ENCODE data around the gene BRME1. TPM values are rescaled to one million over a fixed set of nuclear protein-coding genes. Genes with fewer than 3 reads are reported as not detected.

Gene BRME1
- polyA plus RNA-seq, 1 donor (not counting 4 experiments of a cell fraction or from before 2014, with no cell fraction given), result 0.22 TPM

DNA sequence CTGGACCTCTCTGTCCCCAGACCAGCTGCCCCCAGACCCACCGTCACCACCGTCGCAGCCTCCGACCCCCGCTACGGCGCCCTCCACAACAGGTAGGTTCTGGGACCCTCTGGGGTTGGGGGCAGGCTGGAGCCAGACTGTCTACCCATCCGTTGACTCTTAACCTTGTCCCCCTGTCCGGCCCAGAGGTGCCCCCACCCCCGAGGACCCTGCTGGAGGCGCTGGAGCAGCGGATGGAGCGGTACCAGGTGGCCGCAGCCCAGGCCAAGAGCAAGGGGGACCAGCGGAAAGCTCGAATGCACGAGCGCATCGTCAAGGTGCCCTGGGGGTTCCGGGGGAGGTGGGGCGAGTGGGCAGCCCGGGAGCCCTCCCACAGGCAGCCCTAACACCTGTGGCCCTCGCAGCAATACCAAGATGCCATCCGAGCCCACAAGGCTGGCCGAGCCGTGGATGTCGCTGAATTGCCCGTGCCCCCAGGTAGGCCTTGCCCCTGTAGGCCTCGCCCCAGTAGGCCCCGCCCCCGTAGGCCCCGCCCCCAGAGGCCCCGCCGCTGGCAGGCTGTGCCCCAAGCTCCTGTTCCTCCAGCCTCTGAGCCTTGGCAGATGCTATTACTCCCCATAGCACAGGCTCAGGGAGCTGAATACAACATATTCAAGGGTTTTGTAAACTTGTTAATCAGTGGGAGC lies 13.0 kb upstream of the BRME1 start:
- Histone ChIP-seq H3K27ac (ENCODE audit: control insufficient read depth, insufficient read depth, low read length) (no peak overlapping the region), H3K4me3 (ENCODE audit: control insufficient read depth in 2 of 3, extremely low read depth in 1 of 3, insufficient read depth in 2 of 3, low read depth in 1 of 3, low read length in 3 of 3) (no peak overlapping the region), H3K36me3 (ENCODE audit: control insufficient read depth in 2 of 2, extremely low read depth in 1 of 2, insufficient read depth in 2 of 2, low read length in 2 of 2) (peaks cover 21 to 24% of the 10 kb centered on the region in 2 experiments), H3K4me1 (ENCODE audit: control insufficient read depth, extremely low read depth, insufficient read depth, low read length) (no peaks in the 10 kb centered on the region), H3K4me2 (ENCODE audit: control insufficient read depth, extremely low read depth, insufficient read depth, low read depth, low read length) (no peak overlapping the region), H3K9ac (ENCODE audit: control insufficient read depth, extremely low read depth, insufficient read depth, low read length) (no peak overlapping the region), H3K9me1 (ENCODE audit: control insufficient read depth, extremely low read depth, insufficient read depth, low read length) (no peaks in the 10 kb centered on the region), H4K20me1 (ENCODE audit: control insufficient read depth, extremely low read depth, insufficient read depth, low read length) (no peaks in the 10 kb centered on the region), H3K79me2 (ENCODE audit: control insufficient read depth, insufficient read depth, low read length) (no peaks in the 10 kb centered on the region), H3K9me3 (ENCODE audit: control insufficient read depth, low read depth, low read length) (no peaks in the 10 kb centered on the region), H2AFZ (ENCODE audit: control insufficient read depth, low read length) (no peak overlapping the region), H3K27me3 (ENCODE audit: control insufficient read depth, extremely low read depth, insufficient read depth, low read length) (no peaks in the 10 kb centered on the region)
- TF ChIP-seq CTCF (optimal IDR thresholded peaks at IDR 0.05 in 1 of 3, IDR thresholded peaks at IDR 0.05 in 1 of 3, conservative IDR thresholded peaks at IDR 0.05 in 1 of 3; ENCODE audit: extremely low read depth in 1 of 3, insufficient read depth in 2 of 3, low read length in 3 of 3) (no peak), EZH2 (IDR thresholded peaks at IDR 0.05; ENCODE audit: low read length) (no peak)
- no peak for DNase-seq (ENCODE audit: low read depth, low spot score)
- dilution Hi-C loops (cut with MboI; ENCODE audit: extremely low pct_ligation_motif_present, low sequenced_read_pairs), result no loop called here
- FAIRE-seq, result no peak

DNA sequence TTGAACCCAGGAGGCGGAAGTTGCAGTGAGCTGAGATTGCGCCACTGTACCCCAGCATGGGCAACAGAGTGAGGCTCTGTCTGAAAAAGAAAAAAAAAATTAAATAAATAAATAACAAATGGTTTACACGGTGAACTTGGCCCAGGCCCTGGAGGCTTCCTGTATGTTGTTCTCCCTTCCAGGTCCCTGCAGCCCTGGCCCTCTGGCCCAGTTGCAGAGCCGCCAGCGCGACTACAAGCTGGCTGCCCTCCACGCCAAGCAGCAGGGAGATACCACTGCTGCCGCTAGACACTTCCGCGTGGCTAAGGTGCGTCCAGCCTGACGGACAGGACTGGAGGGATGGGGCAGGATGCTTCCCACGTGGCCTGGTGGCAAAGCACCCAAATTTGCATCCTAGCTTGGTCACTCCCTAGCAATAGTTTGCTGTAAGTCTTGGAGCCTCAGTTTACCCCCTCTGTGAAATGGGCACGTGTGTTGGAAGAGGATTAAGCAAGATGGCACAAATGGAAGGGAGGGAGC lies 12.0 kb upstream of the BRME1 start:
- Histone ChIP-seq H3K79me2 (ENCODE audit: control insufficient read depth, insufficient read depth, low read length) (no peaks in the 10 kb centered on the region), H3K9me3 (ENCODE audit: control insufficient read depth, low read depth, low read length) (no peaks in the 10 kb centered on the region), H3K36me3 (ENCODE audit: control insufficient read depth in 2 of 2, extremely low read depth in 1 of 2, insufficient read depth in 2 of 2, low read length in 2 of 2) (peaks cover 20 to 24% of the 10 kb centered on the region in 2 experiments), H3K27ac (ENCODE audit: control insufficient read depth, insufficient read depth, low read length) (no peak overlapping the region), H3K9me1 (ENCODE audit: control insufficient read depth, extremely low read depth, insufficient read depth, low read length) (no peaks in the 10 kb centered on the region), H2AFZ (ENCODE audit: control insufficient read depth, low read length) (no peak overlapping the region), H3K27me3 (ENCODE audit: control insufficient read depth, extremely low read depth, insufficient read depth, low read length) (no peaks in the 10 kb centered on the region), H3K4me2 (ENCODE audit: control insufficient read depth, extremely low read depth, insufficient read depth, low read depth, low read length) (no peak overlapping the region), H4K20me1 (ENCODE audit: control insufficient read depth, extremely low read depth, insufficient read depth, low read length) (no peaks in the 10 kb centered on the region), H3K4me1 (ENCODE audit: control insufficient read depth, extremely low read depth, insufficient read depth, low read length) (no peaks in the 10 kb centered on the region), H3K9ac (ENCODE audit: control insufficient read depth, extremely low read depth, insufficient read depth, low read length) (no peak overlapping the region), H3K4me3 (ENCODE audit: control insufficient read depth in 2 of 3, extremely low read depth in 1 of 3, insufficient read depth in 2 of 3, low read depth in 1 of 3, low read length in 3 of 3) (no peak overlapping the region)
- FAIRE-seq (no peak), DNase-seq (ENCODE audit: low read depth, low spot score) (no peak)
- dilution Hi-C loops (cut with MboI; ENCODE audit: extremely low pct_ligation_motif_present, low sequenced_read_pairs), result no loop called here
- TF ChIP-seq EZH2 (IDR thresholded peaks at IDR 0.05; ENCODE audit: low read length), result no peak
- no peak for TF ChIP-seq CTCF (optimal IDR thresholded peaks at IDR 0.05 in 1 of 3, IDR thresholded peaks at IDR 0.05 in 1 of 3, conservative IDR thresholded peaks at IDR 0.05 in 1 of 3; ENCODE audit: extremely low read depth in 1 of 3, insufficient read depth in 2 of 3, low read length in 3 of 3)
